ENCODE results near the gene SUMO2. TPM values are rescaled to one million over a fixed set of nuclear protein-coding genes. Genes with fewer than 3 reads are reported as not detected.

SUMO2 gene
- total and polyA plus RNA-seq, 2 of the 13 experiments (the other 11 are each of a cell fraction or from before 2014, with no cell fraction given), result 337 to 553 TPM

DNA sequence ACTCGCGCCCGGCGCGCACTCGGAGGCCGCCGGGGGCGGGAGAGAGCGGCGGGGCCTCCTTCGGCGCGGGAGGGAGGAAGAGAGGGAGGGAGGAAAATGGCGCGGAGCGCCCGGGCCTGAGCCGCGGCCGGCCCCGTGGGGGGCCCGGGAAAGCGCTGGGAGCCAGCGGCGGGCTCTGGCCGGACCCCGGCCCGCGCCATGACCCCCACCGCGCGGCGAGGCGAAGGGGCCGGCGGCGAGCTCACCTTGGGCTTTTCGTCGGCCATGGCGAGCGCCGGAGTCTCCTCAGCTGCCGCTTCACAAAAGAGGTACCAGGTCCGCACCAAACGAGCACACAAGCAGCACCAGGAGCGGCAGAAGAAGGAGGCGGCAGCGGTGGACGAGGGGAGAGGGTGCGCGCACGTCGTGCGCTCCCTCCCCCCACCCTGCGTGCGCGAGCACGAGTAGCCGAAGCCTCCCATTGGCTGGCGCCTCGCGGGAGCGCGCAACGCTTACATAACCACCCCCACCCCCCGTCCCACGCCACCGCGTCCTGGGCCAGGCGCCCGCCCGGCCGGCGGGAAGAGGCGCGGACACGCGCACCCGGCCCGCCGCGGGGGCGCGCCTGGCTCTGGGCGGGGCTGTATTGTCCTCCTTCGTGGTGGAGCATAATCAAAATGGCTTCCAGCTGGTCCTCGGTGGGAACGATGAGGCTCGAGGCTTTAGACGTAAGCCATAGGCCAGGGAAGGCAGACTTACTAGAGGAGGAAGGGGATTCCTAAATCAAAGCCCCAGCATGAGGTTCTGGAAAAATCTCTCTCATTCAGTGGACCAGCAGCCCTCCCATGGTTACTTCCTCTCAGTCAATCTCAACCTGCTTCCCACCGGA, at the start of gene SUMO2 (continued):
- TF ChIP-seq, protein P1, sequence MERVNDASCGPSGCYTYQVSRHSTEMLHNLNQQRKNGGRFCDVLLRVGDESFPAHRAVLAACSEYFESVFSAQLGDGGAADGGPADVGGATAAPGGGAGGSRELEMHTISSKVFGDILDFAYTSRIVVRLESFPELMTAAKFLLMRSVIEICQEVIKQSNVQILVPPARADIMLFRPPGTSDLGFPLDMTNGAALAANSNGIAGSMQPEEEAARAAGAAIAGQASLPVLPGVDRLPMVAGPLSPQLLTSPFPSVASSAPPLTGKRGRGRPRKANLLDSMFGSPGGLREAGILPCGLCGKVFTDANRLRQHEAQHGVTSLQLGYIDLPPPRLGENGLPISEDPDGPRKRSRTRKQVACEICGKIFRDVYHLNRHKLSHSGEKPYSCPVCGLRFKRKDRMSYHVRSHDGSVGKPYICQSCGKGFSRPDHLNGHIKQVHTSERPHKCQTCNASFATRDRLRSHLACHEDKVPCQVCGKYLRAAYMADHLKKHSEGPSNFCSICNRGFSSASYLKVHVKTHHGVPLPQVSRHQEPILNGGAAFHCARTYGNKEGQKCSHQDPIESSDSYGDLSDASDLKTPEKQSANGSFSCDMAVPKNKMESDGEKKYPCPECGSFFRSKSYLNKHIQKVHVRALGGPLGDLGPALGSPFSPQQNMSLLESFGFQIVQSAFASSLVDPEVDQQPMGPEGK (CRISPR knock-in tag; IDR thresholded peaks at IDR 0.05), result peak; percentile 74
- peak; percentile 69 for TF ChIP-seq ERF (CRISPR knock-in tag; IDR thresholded peaks at IDR 0.05)
- TF ChIP-seq RFX1 (IDR thresholded peaks at IDR 0.05), result no peak
- TF ChIP-seq CAMTA2 (CRISPR knock-in tag; IDR thresholded peaks at IDR 0.05; ENCODE audit: borderline replicate concordance), result no peak
- TF ChIP-seq ZNF570 (CRISPR knock-in tag; IDR thresholded peaks at IDR 0.05; ENCODE audit: borderline replicate concordance), result no peak
- TF ChIP-seq, protein P2, sequence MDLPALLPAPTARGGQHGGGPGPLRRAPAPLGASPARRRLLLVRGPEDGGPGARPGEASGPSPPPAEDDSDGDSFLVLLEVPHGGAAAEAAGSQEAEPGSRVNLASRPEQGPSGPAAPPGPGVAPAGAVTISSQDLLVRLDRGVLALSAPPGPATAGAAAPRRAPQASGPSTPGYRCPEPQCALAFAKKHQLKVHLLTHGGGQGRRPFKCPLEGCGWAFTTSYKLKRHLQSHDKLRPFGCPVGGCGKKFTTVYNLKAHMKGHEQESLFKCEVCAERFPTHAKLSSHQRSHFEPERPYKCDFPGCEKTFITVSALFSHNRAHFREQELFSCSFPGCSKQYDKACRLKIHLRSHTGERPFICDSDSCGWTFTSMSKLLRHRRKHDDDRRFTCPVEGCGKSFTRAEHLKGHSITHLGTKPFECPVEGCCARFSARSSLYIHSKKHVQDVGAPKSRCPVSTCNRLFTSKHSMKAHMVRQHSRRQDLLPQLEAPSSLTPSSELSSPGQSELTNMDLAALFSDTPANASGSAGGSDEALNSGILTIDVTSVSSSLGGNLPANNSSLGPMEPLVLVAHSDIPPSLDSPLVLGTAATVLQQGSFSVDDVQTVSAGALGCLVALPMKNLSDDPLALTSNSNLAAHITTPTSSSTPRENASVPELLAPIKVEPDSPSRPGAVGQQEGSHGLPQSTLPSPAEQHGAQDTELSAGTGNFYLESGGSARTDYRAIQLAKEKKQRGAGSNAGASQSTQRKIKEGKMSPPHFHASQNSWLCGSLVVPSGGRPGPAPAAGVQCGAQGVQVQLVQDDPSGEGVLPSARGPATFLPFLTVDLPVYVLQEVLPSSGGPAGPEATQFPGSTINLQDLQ (CRISPR knock-in tag; IDR thresholded peaks at IDR 0.05), result 0 out of 2 replicates have a peak, but pooled peaks have one; percentile 47
- no peak for TF ChIP-seq CREM (IDR thresholded peaks at IDR 0.05)
- no peak for TF ChIP-seq CREM (CRISPR knock-in tag; IDR thresholded peaks at IDR 0.05)
- no peak for TF ChIP-seq ADNP (CRISPR knock-in tag; IDR thresholded peaks at IDR 0.05)
- peak; percentile 82; the same call in 1 of the 2 replicates for TF ChIP-seq ZNF782 (CRISPR knock-in tag; IDR thresholded peaks at IDR 0.05; ENCODE audit: borderline replicate concordance)
- TF ChIP-seq, protein P3, sequence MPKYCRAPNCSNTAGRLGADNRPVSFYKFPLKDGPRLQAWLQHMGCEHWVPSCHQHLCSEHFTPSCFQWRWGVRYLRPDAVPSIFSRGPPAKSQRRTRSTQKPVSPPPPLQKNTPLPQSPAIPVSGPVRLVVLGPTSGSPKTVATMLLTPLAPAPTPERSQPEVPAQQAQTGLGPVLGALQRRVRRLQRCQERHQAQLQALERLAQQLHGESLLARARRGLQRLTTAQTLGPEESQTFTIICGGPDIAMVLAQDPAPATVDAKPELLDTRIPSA (CRISPR knock-in tag; IDR thresholded peaks at IDR 0.05; ENCODE audit: borderline replicate concordance), result 0 out of 2 replicates have a peak, but pooled peaks have one; percentile 7
- TF ChIP-seq ZNF281 (CRISPR knock-in tag; IDR thresholded peaks at IDR 0.05; ENCODE audit: borderline replicate concordance), result peak; percentile 94
- TF ChIP-seq, protein P4, sequence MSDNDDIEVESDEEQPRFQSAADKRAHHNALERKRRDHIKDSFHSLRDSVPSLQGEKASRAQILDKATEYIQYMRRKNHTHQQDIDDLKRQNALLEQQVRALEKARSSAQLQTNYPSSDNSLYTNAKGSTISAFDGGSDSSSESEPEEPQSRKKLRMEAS (IDR thresholded peaks at IDR 0.05), result peak; percentile 79
- TF ChIP-seq, protein P5, sequence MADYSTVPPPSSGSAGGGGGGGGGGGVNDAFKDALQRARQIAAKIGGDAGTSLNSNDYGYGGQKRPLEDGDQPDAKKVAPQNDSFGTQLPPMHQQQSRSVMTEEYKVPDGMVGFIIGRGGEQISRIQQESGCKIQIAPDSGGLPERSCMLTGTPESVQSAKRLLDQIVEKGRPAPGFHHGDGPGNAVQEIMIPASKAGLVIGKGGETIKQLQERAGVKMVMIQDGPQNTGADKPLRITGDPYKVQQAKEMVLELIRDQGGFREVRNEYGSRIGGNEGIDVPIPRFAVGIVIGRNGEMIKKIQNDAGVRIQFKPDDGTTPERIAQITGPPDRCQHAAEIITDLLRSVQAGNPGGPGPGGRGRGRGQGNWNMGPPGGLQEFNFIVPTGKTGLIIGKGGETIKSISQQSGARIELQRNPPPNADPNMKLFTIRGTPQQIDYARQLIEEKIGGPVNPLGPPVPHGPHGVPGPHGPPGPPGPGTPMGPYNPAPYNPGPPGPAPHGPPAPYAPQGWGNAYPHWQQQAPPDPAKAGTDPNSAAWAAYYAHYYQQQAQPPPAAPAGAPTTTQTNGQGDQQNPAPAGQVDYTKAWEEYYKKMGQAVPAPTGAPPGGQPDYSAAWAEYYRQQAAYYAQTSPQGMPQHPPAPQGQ (CRISPR knock-in tag; IDR thresholded peaks at IDR 0.05; ENCODE audit: borderline replicate concordance), result no peak
- no peak for TF ChIP-seq ZNF350 (CRISPR knock-in tag; IDR thresholded peaks at IDR 0.05; ENCODE audit: borderline replicate concordance, low read depth)
- no peak for TF ChIP-seq EHMT2 (IDR thresholded peaks at IDR 0.05; ENCODE audit: borderline replicate concordance, low read depth, low read length)

Data from HepG2 (cell line).